IMR-90 (cell line): ENCODE data around the gene TM9SF4. TPM values are rescaled to one million over a fixed set of nuclear protein-coding genes. Genes with fewer than 3 reads are reported as not detected.

Experiments used
- ATAC-seq: fragments of 200-7000 bp; cut with Tn5 transposase; 2 replicates; pipeline ENCODE4 v1.9.1; 2020; ENCODE audit warnings: low read depth, mild to moderate bottlenecking, moderate library complexity
- BruUV-seq: library from RNA; stranded (reverse); fragments of 400-500 nt; replicated peaks from 2 replicates; lab custom pipeline; 2021; lab: Mats Ljungman, UMichigan
- CTCF ChIA-PET: fragments of 300-600 bp; formaldehyde crosslinking; extraction: SDS; loops from one replicate; lab custom pipeline; 2021; ENCODE audit warnings: antibody characterized with exemption; lab: Yijun Ruan, JAX
- POLR2A ChIA-PET: fragments of 300-600 bp; sonication (Branson Sonifier 250); formaldehyde crosslinking; loops from one replicate; lab custom pipeline; 2022; ENCODE audit warnings: antibody characterized with exemption; ENCODE audit not compliant: unreplicated experiment; lab: Charles Lee
- DNase-seq: peaks from one replicate; pipeline ENCODE4 v3.0.0; 2013
- H2AFZ ChIP-seq: replicated peaks from 2 replicates; pipeline ENCODE3; 2013; ENCODE audit warnings: low read length, mild to moderate bottlenecking; ENCODE audit not compliant: poor library complexity
- H2AK5ac ChIP-seq: 2 replicates; pipeline ENCODE4 v1.6.1; 2013; ENCODE audit warnings: low read depth, low read length, inconsistent platforms
- H2AK9ac ChIP-seq: replicated peaks from 2 replicates; pipeline ENCODE3; 2013; ENCODE audit warnings: mild to moderate bottlenecking, low read depth, low read length, moderate library complexity; ENCODE audit not compliant: poor library complexity
- H2BK120ac ChIP-seq: 2 replicates; pipeline ENCODE4 v1.6.1; 2013; ENCODE audit warnings: low read depth, low read length, inconsistent platforms
- H2BK15ac ChIP-seq: 3 replicates; pipeline ENCODE4 v1.6.1; 2013; ENCODE audit warnings: low read depth, low read length, inconsistent platforms
- H2BK20ac ChIP-seq: 2 replicates; pipeline ENCODE4 v1.6.1; 2013; ENCODE audit warnings: low read depth, mild to moderate bottlenecking, inconsistent platforms, low read length, moderate library complexity
- H2BK5ac ChIP-seq: 2 replicates; pipeline ENCODE4 v1.6.1; 2013; ENCODE audit warnings: mild to moderate bottlenecking, low read depth, low read length, inconsistent platforms; ENCODE audit not compliant: poor library complexity, severe bottlenecking
- H3K14ac ChIP-seq: replicated peaks from 2 replicates; pipeline ENCODE4 v1.6.1; 2013; ENCODE audit warnings: low read depth, low read length, inconsistent platforms
- H3K18ac ChIP-seq: 2 replicates; pipeline ENCODE4 v1.6.1; 2013; ENCODE audit warnings: low read depth, low read length, control low read depth
- H3K23ac ChIP-seq: 2 replicates; pipeline ENCODE4 v1.6.1; 2013; ENCODE audit warnings: low read depth, low read length, inconsistent platforms
- H3K27ac ChIP-seq: 2 replicates; pipeline ENCODE4 v1.5.1; 2013; ENCODE audit warnings: mild to moderate bottlenecking, control low read depth, low read length; ENCODE audit not compliant: insufficient read depth
- H3K27me3 ChIP-seq: 2 replicates; pipeline ENCODE4 v1.6.1; 2013; ENCODE audit warnings: low read length; ENCODE audit not compliant: control insufficient read depth, insufficient read depth
- H3K36me3 ChIP-seq: 2 replicates; pipeline ENCODE4 v1.6.1; 2013; ENCODE audit warnings: low read length, mixed read lengths; ENCODE audit not compliant: control insufficient read depth, insufficient read depth
- H3K4ac ChIP-seq: 2 replicates; pipeline ENCODE4 v1.6.1; 2013; ENCODE audit warnings: low read depth, low read length, inconsistent platforms
- H3K4me1 ChIP-seq: 2 replicates; pipeline ENCODE4 v1.6.1; 2013; ENCODE audit warnings: low read length, mixed read lengths; ENCODE audit not compliant: control insufficient read depth, insufficient read depth
- H3K4me2 ChIP-seq: 2 replicates; pipeline ENCODE4 v1.6.1; 2013; ENCODE audit warnings: low read depth, mild to moderate bottlenecking, control low read depth, low read length, moderate library complexity
- H3K4me3 ChIP-seq: 2 replicates; pipeline ENCODE4 v1.5.1; 2013; ENCODE audit warnings: low read depth, mild to moderate bottlenecking, control low read depth, low read length, moderate library complexity; ENCODE audit not compliant: insufficient read depth
- H3K56ac ChIP-seq: 2 replicates; pipeline ENCODE4 v1.6.1; 2013; ENCODE audit warnings: low read length, inconsistent platforms; ENCODE audit not compliant: insufficient read depth; ENCODE audit errors: extremely low read depth
- H3K79me1 ChIP-seq, 2 experiments: 2 replicates each; pipeline ENCODE4 v1.6.1; 2013; ENCODE audit warnings: low read length in 2 of 2, inconsistent platforms in 1 of 2, low read depth in 1 of 2
- H3K9ac ChIP-seq: 2 replicates; pipeline ENCODE4 v1.6.1; 2013; ENCODE audit warnings: low read depth, low read length, control low read depth
- H3K9me1 ChIP-seq: 2 replicates; pipeline ENCODE4 v1.6.1; 2013; ENCODE audit warnings: low read length, inconsistent platforms; ENCODE audit not compliant: insufficient read depth
- H3K9me3 ChIP-seq: 2 replicates; pipeline ENCODE4 v1.6.1; 2013; ENCODE audit warnings: low read length; ENCODE audit not compliant: control insufficient read depth, insufficient read depth
- H4K20me1 ChIP-seq: 2 replicates; pipeline ENCODE4 v1.6.1; 2013; ENCODE audit warnings: low read length, inconsistent platforms; ENCODE audit not compliant: insufficient read depth
- H4K5ac ChIP-seq: 2 replicates; pipeline ENCODE4 v1.6.1; 2013; ENCODE audit warnings: mild to moderate bottlenecking, low read depth, low read length, control low read depth
- H4K8ac ChIP-seq, 2 experiments: 2 replicates each; pipeline ENCODE4 v1.6.1; 2013; ENCODE audit warnings: low read depth in 2 of 2, low read length in 2 of 2, control low read depth in 1 of 2, inconsistent platforms in 1 of 2
- H4K91ac ChIP-seq: 2 replicates; pipeline ENCODE4 v1.6.1; 2013; ENCODE audit warnings: low read depth, low read length, inconsistent platforms; ENCODE audit not compliant: insufficient read depth
- BHLHE40 ChIP-seq: fragments of 150-350 bp; IDR thresholded peaks from 2 replicates; pipeline ENCODE4 v1.6.1; 2016; ENCODE audit warnings: mild to moderate bottlenecking, low read depth, low read length
- CEBPB ChIP-seq: IDR thresholded peaks from 2 replicates; pipeline ENCODE4 v1.6.1; 2012; ENCODE audit warnings: low read depth, low read length, improper control_type of control experiment
- CHD1 ChIP-seq: IDR thresholded peaks from 2 replicates; pipeline ENCODE4 v1.6.1; 2012; ENCODE audit warnings: low read depth, low read length, improper control_type of control experiment
- CTCF ChIP-seq: conservative IDR thresholded peaks from 2 replicates; pipeline ENCODE4 v1.5.1; 2012; ENCODE audit warnings: mild to moderate bottlenecking, low read depth, low read length, improper control_type of control experiment
- ELK1 ChIP-seq: fragments of 150-350 bp; IDR thresholded peaks from 2 replicates; pipeline ENCODE4 v1.6.1; 2016; ENCODE audit warnings: low read depth, mild to moderate bottlenecking, low read length, moderate library complexity, borderline replicate concordance
- MAFK ChIP-seq: IDR thresholded peaks from 2 replicates; pipeline ENCODE4 v1.6.1; 2012; ENCODE audit warnings: low read depth, low read length, improper control_type of control experiment
- MXI1 ChIP-seq: IDR thresholded peaks from 2 replicates; pipeline ENCODE4 v1.6.1; 2012; ENCODE audit warnings: low read depth, mild to moderate bottlenecking, low read length, moderate library complexity, borderline replicate concordance
- NFE2L2 ChIP-seq: fragments of 150-350 bp; IDR thresholded peaks from 2 replicates; pipeline ENCODE4 v1.6.1; 2016; ENCODE audit warnings: low read depth, mild to moderate bottlenecking, low read length
- POLR2A ChIP-seq: IDR thresholded peaks from 2 replicates; pipeline ENCODE4 v1.6.1; 2012; ENCODE audit warnings: mild to moderate bottlenecking, low read depth, low read length
- RFX5 ChIP-seq: IDR thresholded peaks from 2 replicates; pipeline ENCODE4 v1.8.0; 2012; ENCODE audit warnings: low read depth, mild to moderate bottlenecking, low read length, moderate library complexity
- SMC3 ChIP-seq: fragments of 150-350 bp; IDR thresholded peaks from 2 replicates; pipeline ENCODE4 v1.6.1; 2016; ENCODE audit warnings: low read depth, mild to moderate bottlenecking, antibody characterized with exemption, low read length, moderate library complexity
- USF2 ChIP-seq: fragments of 150-350 bp; IDR thresholded peaks from 2 replicates; pipeline ENCODE4 v1.6.1; 2017; ENCODE audit warnings: mild to moderate bottlenecking, antibody characterized with exemption, low read length, low read depth
- WGBS, 2 experiments: methylation state at CpG; one replicate each; pipeline versions ENCODE4 v1.1.5 to v1.1.7; 2013; ENCODE audit warnings: missing lambda C conversion rate in 2 of 2; ENCODE audit not compliant: insufficient read length in 1 of 2; ENCODE audit errors: extremely low coverage in 2 of 2; 5-methylcytosine and 5-hydroxymethylcytosine counted together
- dilution Hi-C: fragments of 300-500 bp; cut with HindIII; formaldehyde crosslinking; loops from one replicate; pipeline ENCODE4 v1.14.3; 2018; ENCODE audit warnings: low sequenced_read_pairs; ENCODE audit not compliant: unreplicated experiment
- in situ Hi-C: fragments of 300-500 bp; cut with MboI; formaldehyde crosslinking; loops from 3 replicates; pipeline ENCODE4 v1.14.3; 2019; ENCODE audit warnings: low sequenced_read_pairs, inconsistent platforms, mixed read lengths
- intact Hi-C: fragments of 100-400 bp; cut with micrococcal nuclease; formaldehyde crosslinking; loops from 2 replicates; pipeline ENCODE4 v1.10.0; 2022
- polyA plus RNA-seq, 3 experiments: library from polyadenylated mRNA; depleted of rRNA; stranded (reverse); fragments of >200 nt; gene quantifications; 2 replicates each; pipeline ENCODE4 v1.2.3, GENCODE V29; 2012; ENCODE audit warnings: low replicate concordance in 1 of 3
- total RNA-seq: library from RNA; depleted of rRNA; stranded (reverse); fragments of >200 nt; gene quantifications from 2 replicates; pipeline ENCODE4 v1.2.3, GENCODE V29; 2012

The TM9SF4 gene
- total and polyA plus RNA-seq, 2 of the 4 experiments (the other 2 are of a cell fraction) = 35.3 to 59.1 TPM

GRCh38 chr20:32126919-32127318, 17.4 kb downstream of the TM9SF4 start:
- no peak overlapping the region for H3K4ac ChIP-seq
- peaks cover 13% of the 10 kb centered on the region for H3K9me1 ChIP-seq
- DNase-seq (no peak), ATAC-seq (no peak)
- no peak overlapping the region for H3K23ac ChIP-seq
- H4K8ac ChIP-seq = no peak overlapping the region
- no peak overlapping the region for H3K56ac ChIP-seq
- H2AK5ac ChIP-seq = no peak overlapping the region
- ChIA-PET CTCF (no interaction called here), POLR2A (no interaction called here)
- H2BK20ac ChIP-seq = no peak overlapping the region
- 94% methylated on average over 3 of the region's 8 CpGs; no CpG with 5 or more reads in 1 of the 2 experiments for WGBS, 2 experiments
- intact Hi-C loops = no loop called here
- no peak overlapping the region for H2AK9ac ChIP-seq
- H2AFZ ChIP-seq = no peak overlapping the region
- no peak overlapping the region for H2BK120ac ChIP-seq
- H3K36me3 ChIP-seq = no peaks in the 10 kb centered on the region; the same call in 1 of the 2 replicates
- in situ Hi-C loops = no loop called here
- no peak overlapping the region for H3K14ac ChIP-seq
- no peak for TF ChIP-seq MXI1
- TF ChIP-seq CTCF = no peak
- TF ChIP-seq BHLHE40 = no peak
- no peak for TF ChIP-seq ELK1
- TF ChIP-seq CHD1 = no peak
- TF ChIP-seq NFE2L2 = no peak
- no peak for TF ChIP-seq MAFK
- TF ChIP-seq RFX5 = no peak
- TF ChIP-seq CEBPB = no peak
- TF ChIP-seq SMC3 = no peak
- no peak for TF ChIP-seq POLR2A
- no peak for TF ChIP-seq USF2
- H2BK15ac ChIP-seq = no peak overlapping the region
- no peaks in the 10 kb centered on the region for H3K4me1 ChIP-seq
- no peak overlapping the region for H3K18ac ChIP-seq
- peaks cover 72% of the 10 kb centered on the region for H4K20me1 ChIP-seq
- no peak overlapping the region for H3K4me2 ChIP-seq
- no peak overlapping the region for H4K5ac ChIP-seq
- H3K27me3 ChIP-seq = no peaks in the 10 kb centered on the region
- H3K27ac ChIP-seq = no peak overlapping the region
- no peak overlapping the region for H3K9ac ChIP-seq
- no peaks in the 10 kb centered on the region for H3K9me3 ChIP-seq
- BruUV-seq = no TSS peak
- peaks cover 46 to 74% of the 10 kb centered on the region in 2 experiments for H3K79me1 ChIP-seq
- dilution Hi-C loops = no loop called here
- H4K91ac ChIP-seq = no peak overlapping the region
- H2BK5ac ChIP-seq = no peak overlapping the region
- no peak overlapping the region for H3K4me3 ChIP-seq
